KG1 (cell line): ENCODE measurements around the gene ACP4.

Experiments
- DNase-seq: peaks from one replicate; lab custom pipeline; 2025; lab: John Stamatoyannopoulos, UW

Gene ACP4

GRCh38 chr19:50844296-50844935 lies 54.2 kb downstream of the ACP4 start:
- DNase-seq, result no peak
